ENCODE results near the gene MX1.

- TF ChIP-seq, protein P1, sequence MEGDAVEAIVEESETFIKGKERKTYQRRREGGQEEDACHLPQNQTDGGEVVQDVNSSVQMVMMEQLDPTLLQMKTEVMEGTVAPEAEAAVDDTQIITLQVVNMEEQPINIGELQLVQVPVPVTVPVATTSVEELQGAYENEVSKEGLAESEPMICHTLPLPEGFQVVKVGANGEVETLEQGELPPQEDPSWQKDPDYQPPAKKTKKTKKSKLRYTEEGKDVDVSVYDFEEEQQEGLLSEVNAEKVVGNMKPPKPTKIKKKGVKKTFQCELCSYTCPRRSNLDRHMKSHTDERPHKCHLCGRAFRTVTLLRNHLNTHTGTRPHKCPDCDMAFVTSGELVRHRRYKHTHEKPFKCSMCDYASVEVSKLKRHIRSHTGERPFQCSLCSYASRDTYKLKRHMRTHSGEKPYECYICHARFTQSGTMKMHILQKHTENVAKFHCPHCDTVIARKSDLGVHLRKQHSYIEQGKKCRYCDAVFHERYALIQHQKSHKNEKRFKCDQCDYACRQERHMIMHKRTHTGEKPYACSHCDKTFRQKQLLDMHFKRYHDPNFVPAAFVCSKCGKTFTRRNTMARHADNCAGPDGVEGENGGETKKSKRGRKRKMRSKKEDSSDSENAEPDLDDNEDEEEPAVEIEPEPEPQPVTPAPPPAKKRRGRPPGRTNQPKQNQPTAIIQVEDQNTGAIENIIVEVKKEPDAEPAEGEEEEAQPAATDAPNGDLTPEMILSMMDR (IDR thresholded peaks at IDR 0.05): no peak
- TF ChIP-seq POLR2A (IDR thresholded peaks at IDR 0.05) (no peak), EP300 (IDR thresholded peaks at IDR 0.05) (no peak), POLR2AphosphoS5 (IDR thresholded peaks at IDR 0.05) (peak in 1 of 3 donors; percentile 34)
Observed at GRCh38 chr21:41503331-41503730, 77.3 kb downstream of the MX1 start.

Measured in stomach (tissue), 4 donors.